Right kidney (tissue), 1 donor: ENCODE results near the gene NAB2.
A peak's percentile ranks its signal among the peaks of the same experiment; 100 is the strongest.

Experiments
- DNase-seq: peaks from one replicate; pipeline ENCODE4 v3.0.0-alpha.2; 2016

The NAB2 gene

GRCh38 chr12:57093415-57094207 lies 4.7 kb downstream of the NAB2 start:
- DNase-seq, result peak; percentile 52

DNA sequence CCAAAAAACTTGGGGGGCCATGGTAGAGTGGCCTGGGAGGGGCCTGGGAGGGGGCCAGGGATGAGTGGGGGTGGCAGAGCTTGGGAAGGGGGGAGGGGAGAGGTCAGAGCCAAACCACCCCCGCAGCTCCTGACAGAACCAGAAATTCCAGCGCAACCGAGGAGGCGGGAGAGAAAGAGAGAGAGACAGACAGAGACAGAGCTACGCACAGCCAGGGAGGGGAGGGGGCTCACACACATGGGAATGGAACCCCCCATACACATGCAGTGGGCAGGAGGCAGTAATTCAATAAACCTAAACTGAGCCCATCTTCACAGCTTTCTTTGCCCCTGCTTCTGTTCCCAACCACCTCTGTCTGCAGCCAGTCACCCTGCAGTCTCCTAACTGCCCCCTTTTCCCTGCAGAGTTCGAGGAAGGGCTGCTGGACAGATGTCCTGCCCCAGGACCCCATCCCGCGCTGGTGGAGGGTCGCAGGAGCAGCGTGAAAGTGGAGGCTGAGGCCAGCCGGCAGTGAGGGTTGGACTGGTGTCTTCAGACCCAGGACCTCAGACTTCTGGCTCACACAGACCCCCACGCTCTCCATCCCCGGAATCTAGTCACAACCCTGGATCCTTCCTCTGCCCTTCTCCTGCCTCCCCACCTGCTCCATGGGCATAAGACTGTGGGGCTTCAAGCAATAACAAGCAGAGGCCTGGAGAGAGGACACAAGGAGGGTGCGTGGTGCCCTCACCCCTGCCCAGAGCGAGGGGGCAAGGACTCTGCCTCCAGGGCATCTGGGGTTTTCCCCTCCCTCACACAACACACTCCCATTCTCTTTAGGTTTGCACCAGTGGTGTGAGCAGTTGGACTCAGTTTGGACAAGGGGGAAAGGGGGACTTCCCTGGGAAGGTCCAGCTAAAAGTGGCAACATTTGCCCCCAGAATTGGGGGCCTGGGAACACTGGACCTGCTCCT lies 5.6 kb downstream of the NAB2 start:
- no peak for DNase-seq

GRCh38 chr12:57095440-57095839 lies 6.5 kb downstream of the NAB2 start:
- DNase-seq, result no peak

GRCh38 chr12:57096099-57096572 lies 7.2 kb downstream of the NAB2 start:
- DNase-seq, result no peak

DNA sequence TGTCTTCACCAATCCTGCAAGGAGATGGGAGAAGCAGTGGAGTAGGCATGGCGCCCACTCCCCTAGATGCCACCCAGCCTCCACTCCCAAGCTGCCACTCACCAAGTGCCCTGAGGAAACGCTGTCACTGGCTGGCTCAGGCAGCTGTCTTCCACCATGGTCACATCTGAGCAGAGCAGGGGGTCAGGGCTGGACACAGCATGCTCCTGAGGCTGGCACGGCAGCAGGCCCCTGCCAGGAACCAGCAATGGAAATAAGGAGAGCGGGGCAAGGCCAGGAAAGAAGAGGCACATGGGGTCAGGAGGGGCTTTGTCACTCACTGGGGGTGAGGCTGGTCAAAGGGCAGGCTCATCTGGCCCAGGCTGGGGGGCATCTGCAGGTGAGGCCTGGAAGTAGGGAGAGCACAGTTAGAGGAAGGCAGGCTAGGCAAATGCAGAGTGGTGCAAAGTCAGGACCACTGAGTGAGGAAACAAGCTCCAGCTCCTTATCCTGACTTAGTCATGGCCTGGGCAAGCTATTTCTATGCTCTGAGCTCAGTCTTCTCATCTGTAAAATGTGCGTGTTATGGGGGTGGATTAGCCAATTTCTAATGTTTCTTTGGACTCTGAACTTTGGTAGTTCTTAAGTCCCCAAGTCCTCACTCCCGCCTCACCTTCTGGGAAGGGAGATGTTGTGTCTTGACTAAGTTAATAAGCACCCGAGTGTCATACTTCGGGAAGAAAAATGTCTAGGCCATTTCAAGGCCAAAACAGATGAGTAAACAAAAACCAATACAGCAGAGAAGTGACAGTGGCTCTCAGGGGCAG lies 8.0 kb downstream of the NAB2 start:
- no peak for DNase-seq

DNA sequence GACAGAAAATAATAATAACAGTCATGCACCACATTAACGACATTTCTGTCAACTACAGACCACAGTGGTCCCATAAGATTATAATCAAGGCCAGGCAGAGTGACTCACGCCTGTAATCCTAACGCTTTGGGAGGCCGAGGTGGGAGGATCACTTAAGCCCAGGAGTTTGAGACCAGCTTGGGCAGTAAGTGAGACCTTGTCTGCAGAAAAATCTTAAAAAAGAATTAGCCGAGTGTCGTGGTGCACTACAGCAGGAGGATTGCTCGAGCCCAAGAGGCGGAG lies 8.6 kb downstream of the NAB2 start:
- DNase-seq, result no peak

- no peak for DNase-seq
Observed at GRCh38 chr12:57098546-57098945, 9.6 kb downstream of the NAB2 start.

DNA sequence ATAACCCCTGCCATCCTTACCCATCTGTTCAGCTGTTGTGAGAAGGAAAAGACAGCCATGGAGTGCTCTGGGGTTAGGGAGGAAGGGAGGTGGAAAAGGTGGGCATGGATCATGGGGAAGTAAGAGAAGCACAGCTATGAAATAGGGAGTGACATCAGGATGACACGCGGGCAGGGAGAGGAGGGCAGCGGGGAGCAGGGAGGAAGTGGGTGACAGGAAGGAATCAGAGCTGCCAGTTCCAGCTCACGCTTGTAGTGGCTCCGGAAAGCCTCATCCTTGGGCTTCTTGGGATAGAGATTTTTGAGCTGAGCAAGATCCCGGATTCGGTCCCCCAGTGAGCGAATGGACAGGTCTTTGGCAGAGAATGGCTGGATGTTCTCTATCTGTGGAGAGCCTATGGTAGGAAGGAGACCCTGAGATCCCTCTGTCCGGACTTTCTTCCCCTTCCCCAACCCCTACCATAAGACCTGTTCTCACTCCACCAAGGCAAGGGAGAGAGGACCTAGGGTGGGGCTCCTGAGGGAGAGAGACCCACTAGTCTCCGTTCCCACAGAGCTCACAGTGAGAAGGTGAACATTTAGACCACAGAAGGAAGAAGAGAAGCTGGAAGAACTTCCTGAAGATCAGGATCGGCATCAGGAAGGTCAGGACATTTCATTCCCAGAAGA lies 10.3 kb downstream of the NAB2 start:
- DNase-seq, result no peak

- no peak for DNase-seq
Observed at GRCh38 chr12:57099766-57100165, 10.9 kb downstream of the NAB2 start.

DNA sequence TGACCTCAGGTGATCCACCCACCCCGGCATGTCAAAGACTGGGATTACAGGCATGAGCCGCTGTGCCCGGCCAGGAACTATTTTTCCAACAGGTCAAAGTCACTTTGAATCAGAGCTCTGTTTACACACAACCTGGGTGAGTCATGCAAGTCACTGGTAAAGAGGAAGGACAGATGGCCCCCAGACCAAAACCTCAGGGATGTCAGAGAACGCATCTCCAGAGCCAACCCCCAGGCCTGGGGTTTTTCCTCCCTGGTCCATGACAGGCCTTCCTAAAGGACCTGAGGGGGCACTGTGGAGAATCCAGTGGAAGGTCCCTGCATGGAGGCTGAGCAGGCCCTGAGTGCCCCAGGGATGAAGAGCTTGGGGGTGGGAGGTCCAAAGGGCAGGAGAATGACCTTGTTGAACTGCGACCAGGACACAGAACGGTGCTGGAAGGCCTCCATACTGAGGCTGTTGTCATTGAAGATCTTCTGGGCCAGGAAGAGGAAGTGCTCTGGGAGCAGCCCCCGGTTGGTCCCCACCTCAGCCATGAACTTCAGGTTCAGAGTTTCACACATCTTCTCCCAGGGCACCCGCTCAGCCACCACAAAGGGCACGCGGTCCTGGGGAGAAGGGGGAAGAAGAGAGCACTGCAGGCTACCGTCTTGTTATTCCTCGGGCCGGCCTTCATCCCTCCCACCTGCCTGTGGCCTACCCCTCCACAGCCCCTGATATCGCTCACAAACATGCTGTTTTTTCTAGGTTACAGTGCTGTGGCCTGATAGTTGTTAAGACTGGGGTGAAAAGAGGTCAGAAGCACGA lies 13.2 kb downstream of the NAB2 start:
- no peak for DNase-seq

DNA sequence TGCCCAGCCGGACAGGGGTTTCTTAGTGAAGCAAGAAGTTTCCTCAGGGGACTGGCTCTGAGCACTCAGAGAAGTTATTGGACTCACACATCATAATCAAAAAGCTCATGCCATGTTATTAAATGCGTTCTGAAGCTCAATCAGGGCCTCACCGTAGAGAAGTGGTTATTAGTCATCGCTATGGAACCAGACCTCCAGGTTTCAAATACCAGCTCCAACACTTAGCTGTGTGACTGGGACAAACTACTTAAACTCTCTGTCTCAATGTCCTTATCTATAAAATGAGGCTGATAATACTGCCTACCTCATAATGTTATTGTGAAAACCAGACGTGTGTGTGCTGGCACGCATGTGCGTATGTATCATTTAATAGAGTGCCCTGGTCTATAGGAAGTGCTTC lies 14.9 kb downstream of the NAB2 start:
- no peak for DNase-seq

DNA sequence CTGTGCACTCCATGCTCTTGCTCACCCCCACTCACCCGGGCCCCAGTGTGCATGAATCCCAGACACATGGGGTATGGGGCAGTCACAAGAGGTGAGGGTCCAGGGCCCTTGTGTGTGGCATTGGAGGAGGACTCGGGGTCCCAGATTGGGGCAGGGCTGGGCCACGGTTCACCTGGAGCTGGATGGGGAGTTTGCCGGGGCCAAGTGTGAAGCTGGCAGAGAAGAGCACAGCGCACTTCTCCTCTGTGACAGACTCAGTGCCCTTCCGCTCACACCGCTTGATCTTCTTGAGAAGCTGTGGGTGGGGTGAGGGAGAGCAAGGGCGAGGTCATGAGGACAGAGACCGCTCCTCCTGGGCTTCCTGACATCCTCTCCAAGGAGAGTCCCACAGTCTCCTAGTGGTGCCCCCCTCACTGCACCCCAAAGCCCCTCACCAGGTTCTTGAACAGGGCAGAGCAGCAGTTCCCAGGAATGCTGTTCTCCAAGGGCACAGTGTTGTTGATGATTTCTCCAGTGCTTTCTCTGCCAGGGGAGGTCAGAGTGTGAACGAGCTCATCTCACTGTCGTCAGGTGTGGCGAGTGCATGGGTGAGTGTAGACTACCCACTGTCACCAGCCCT lies 15.5 kb downstream of the NAB2 start:
- no peak for DNase-seq

DNA sequence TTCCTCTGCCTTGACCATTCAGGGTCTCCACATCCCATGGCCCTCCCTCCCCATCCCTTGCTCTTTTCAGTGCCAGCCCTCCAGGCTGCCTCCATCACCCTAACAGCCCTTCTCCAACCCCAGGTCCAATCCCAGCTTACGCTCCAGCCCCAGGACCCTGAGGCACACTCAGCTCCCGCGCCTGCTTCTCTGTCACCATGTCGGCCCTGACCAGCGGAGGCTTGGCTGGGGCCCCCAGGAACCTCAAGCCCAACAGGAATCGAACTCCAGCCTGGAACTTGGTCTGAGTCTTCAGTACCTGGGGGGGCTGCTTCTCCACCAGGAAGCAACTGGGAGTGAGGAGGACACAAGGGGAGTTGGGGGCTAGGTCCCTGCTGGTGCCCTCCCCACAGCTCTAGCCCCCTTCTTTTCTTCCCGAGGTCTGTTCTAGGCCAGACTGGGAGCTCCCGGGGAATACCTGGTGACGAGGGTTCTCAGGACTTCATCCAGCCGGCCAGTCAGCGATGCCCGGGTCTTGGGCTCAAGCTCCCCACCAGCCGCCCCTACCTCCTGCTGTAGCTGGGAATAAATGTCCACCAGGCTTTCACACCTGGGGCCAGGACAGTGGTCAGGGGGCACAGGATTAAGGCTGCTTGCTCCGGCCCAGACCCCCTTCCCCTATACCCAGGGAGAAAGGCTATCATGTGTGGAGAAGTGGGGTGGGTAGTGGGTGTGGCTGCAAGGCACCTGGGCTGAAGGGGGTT lies 16.3 kb downstream of the NAB2 start:
- no peak for DNase-seq

GRCh38 chr12:57106021-57106708 lies 17.3 kb downstream of the NAB2 start:
- DNase-seq, result no peak

- DNase-seq, result no peak
Observed at GRCh38 chr12:57107456-57108155, 18.7 kb downstream of the NAB2 start.

GRCh38 chr12:57109207-57110103 lies 20.5 kb downstream of the NAB2 start:
- DNase-seq, result no peak
